Astrocyte (in vitro differentiated cells and primary cell): ENCODE results near the gene IER5. TPM values are rescaled to one million over a fixed set of nuclear protein-coding genes. Genes with fewer than 3 reads are reported as not detected.

ENCODE experiments used
- DNase-seq: peaks from one replicate; pipeline ENCODE4 v3.0.0-alpha.2; 2010; ENCODE audit warnings: low read depth
- FAIRE-seq: peaks from 2 replicates; lab custom pipeline; 2011; peaks lifted over from hg19 to GRCh38; lab: Jason Lieb, UNC
- H2AFZ ChIP-seq: 2 replicates; pipeline ENCODE4 v1.6.0; 2012; ENCODE audit warnings: low read depth, low read length, inconsistent platforms
- H3K27ac ChIP-seq: 2 replicates; pipeline ENCODE4 v1.5.1; 2011; ENCODE audit warnings: low read depth, low read length, inconsistent platforms
- H3K27me3 ChIP-seq: 2 replicates; pipeline ENCODE4 v1.6.0; 2011; ENCODE audit warnings: low read length, inconsistent platforms; ENCODE audit not compliant: insufficient read depth
- H3K36me3 ChIP-seq: 2 replicates; pipeline ENCODE4 v1.5.1; 2011; ENCODE audit warnings: low read length, inconsistent platforms; ENCODE audit not compliant: insufficient read depth
- H3K4me1 ChIP-seq: 2 replicates; pipeline ENCODE4 v1.5.1; 2011; ENCODE audit warnings: low read length, inconsistent platforms; ENCODE audit not compliant: insufficient read depth
- H3K4me2 ChIP-seq: 2 replicates; pipeline ENCODE4 v1.6.0; 2012; ENCODE audit warnings: low read length, inconsistent platforms
- H3K4me3 ChIP-seq: 2 replicates; pipeline ENCODE4 v1.5.1; 2011; ENCODE audit warnings: low read depth, mild to moderate bottlenecking, low read length, inconsistent platforms; ENCODE audit not compliant: insufficient read depth
- H3K79me2 ChIP-seq: 2 replicates; pipeline ENCODE4 v1.6.0; 2012; ENCODE audit warnings: mild to moderate bottlenecking, low read length, inconsistent platforms; ENCODE audit not compliant: insufficient read depth
- H3K9ac ChIP-seq: 2 replicates; pipeline ENCODE4 v1.6.0; 2012; ENCODE audit warnings: mild to moderate bottlenecking, low read length, inconsistent platforms
- H3K9me3 ChIP-seq: 2 replicates; pipeline ENCODE4 v1.5.1; 2012; ENCODE audit warnings: low read depth, mild to moderate bottlenecking, low read length, inconsistent platforms; ENCODE audit not compliant: insufficient read depth
- H4K20me1 ChIP-seq: 2 replicates; pipeline ENCODE4 v1.6.0; 2012; ENCODE audit warnings: low read length, inconsistent platforms; ENCODE audit not compliant: insufficient read depth
- H3K27ac Mint-ChIP-seq: one replicate; pipeline ENCODE4 v1.8.0; 2021; ENCODE audit warnings: mild to moderate bottlenecking, mixed read lengths; ENCODE audit not compliant: unreplicated experiment
- H3K27me3 Mint-ChIP-seq: one replicate; pipeline ENCODE4 v1.8.0; 2021; ENCODE audit warnings: low read depth, mixed read lengths; ENCODE audit not compliant: unreplicated experiment
- H3K36me3 Mint-ChIP-seq: one replicate; pipeline ENCODE4 v1.8.0; 2021; ENCODE audit warnings: low read depth, mixed read lengths; ENCODE audit not compliant: unreplicated experiment
- H3K4me1 Mint-ChIP-seq: one replicate; pipeline ENCODE4 v1.8.0; 2021; ENCODE audit warnings: low read depth, mixed read lengths; ENCODE audit not compliant: unreplicated experiment
- H3K4me3 Mint-ChIP-seq: one replicate; pipeline ENCODE4 v1.8.0; 2021; ENCODE audit warnings: mild to moderate bottlenecking, moderate library complexity, mixed read lengths; ENCODE audit not compliant: unreplicated experiment
- H3K9me3 Mint-ChIP-seq: one replicate; pipeline ENCODE4 v1.8.0; 2021; ENCODE audit warnings: mild to moderate bottlenecking, mixed read lengths; ENCODE audit not compliant: unreplicated experiment
- EZH2 ChIP-seq: IDR thresholded peaks from 2 replicates; pipeline ENCODE4 v1.6.1; 2012; ENCODE audit warnings: mild to moderate bottlenecking, low read length, inconsistent platforms; ENCODE audit not compliant: insufficient read depth
- total RNA-seq: library from RNA; stranded (reverse); gene quantifications from 2 replicates; pipeline ENCODE4 v1.2.1, GENCODE V29; 2021
- TF ChIP-seq, protein P1 (sequence below): IDR thresholded peaks from 2 replicates; pipeline ENCODE4 v1.5.1; 2011; ENCODE audit warnings: low read depth, mild to moderate bottlenecking, inconsistent platforms, low read length, moderate library complexity; ENCODE audit not compliant: insufficient read depth

IER5 gene
- total RNA-seq, 1 donor from 2014 or later = 28.3 TPM

DNA sequence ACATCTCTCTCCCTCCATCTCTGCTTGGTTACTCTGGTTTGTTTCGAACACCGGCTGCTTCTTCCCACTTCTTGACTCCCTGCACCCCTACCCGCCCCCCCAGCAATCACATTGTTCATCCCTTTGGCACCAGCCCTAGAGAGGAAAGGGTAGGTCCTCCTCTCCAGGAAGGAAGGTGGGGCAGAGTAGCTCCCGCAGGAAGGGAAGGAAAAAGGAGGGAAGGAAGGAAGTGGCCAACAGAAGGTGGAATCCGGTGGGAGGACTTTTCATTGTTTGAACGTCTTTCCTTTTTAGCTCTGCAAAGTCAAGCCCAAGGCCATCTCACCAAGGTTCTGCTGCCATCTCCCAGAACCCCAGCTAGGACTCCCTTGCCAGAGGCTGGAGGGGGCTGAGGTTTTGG, 18.0 kb downstream of the IER5 start:
- H3K27me3 ChIP-seq = no peaks in the 10 kb centered on the region
- H3K9me3 Mint-ChIP-seq = no peaks in the 10 kb centered on the region
- H3K4me3 ChIP-seq = no peak overlapping the region
- DNase-seq = no peak
- H3K9ac ChIP-seq = no peak overlapping the region
- no peak for FAIRE-seq
- H3K4me1 ChIP-seq = peaks cover 29% of the 10 kb centered on the region
- H3K79me2 ChIP-seq = no peaks in the 10 kb centered on the region
- H3K4me1 Mint-ChIP-seq = peaks cover 35% of the 10 kb centered on the region
- no peaks in the 10 kb centered on the region for H4K20me1 ChIP-seq
- H3K27me3 Mint-ChIP-seq = peaks cover 8% of the 10 kb centered on the region
- peak overlapping the region; percentile 4 for H3K27ac Mint-ChIP-seq
- no peaks in the 10 kb centered on the region for H3K36me3 Mint-ChIP-seq
- H3K36me3 ChIP-seq = no peaks in the 10 kb centered on the region
- no peak overlapping the region for H3K4me3 Mint-ChIP-seq
- H3K4me2 ChIP-seq = no peak overlapping the region
- no peak overlapping the region for H3K27ac ChIP-seq
- TF ChIP-seq, protein P1, sequence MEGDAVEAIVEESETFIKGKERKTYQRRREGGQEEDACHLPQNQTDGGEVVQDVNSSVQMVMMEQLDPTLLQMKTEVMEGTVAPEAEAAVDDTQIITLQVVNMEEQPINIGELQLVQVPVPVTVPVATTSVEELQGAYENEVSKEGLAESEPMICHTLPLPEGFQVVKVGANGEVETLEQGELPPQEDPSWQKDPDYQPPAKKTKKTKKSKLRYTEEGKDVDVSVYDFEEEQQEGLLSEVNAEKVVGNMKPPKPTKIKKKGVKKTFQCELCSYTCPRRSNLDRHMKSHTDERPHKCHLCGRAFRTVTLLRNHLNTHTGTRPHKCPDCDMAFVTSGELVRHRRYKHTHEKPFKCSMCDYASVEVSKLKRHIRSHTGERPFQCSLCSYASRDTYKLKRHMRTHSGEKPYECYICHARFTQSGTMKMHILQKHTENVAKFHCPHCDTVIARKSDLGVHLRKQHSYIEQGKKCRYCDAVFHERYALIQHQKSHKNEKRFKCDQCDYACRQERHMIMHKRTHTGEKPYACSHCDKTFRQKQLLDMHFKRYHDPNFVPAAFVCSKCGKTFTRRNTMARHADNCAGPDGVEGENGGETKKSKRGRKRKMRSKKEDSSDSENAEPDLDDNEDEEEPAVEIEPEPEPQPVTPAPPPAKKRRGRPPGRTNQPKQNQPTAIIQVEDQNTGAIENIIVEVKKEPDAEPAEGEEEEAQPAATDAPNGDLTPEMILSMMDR = no peak
- TF ChIP-seq EZH2 = no peak
- H3K9me3 ChIP-seq = no peaks in the 10 kb centered on the region
- no peak overlapping the region for H2AFZ ChIP-seq

DNA sequence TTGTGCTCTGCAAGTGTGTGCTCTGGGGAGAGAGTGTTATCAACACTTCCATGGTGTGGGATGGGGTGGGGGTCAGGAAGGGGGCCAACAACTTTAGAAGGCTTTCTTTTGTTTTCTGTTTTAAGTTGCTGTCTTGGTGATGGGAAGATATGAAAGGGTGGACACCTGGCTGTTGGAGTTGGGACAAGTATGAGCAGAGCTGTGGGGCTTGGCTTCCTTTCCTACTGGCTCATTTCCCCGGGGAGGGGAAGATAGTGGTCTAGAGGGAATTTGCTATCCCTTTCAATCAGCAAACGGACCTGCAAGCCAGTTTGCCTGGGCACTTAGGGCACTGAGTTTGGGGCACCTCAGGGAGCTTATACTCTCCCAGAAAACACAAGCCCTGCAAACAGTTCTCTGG, 19.2 kb downstream of the IER5 start:
- Histone ChIP-seq H3K4me3 (no peak overlapping the region), H3K9ac (no peak overlapping the region), H3K27me3 (no peaks in the 10 kb centered on the region), H4K20me1 (no peaks in the 10 kb centered on the region), H2AFZ (no peak overlapping the region), H3K9me3 (no peaks in the 10 kb centered on the region), H3K4me1 (peaks cover 33% of the 10 kb centered on the region), H3K27ac (no peak overlapping the region), H3K4me2 (no peak overlapping the region), H3K79me2 (no peaks in the 10 kb centered on the region), H3K36me3 (no peaks in the 10 kb centered on the region)
- H3K4me3 Mint-ChIP-seq = peak overlapping the region; percentile 27
- H3K4me1 Mint-ChIP-seq = peaks cover 38% of the 10 kb centered on the region
- FAIRE-seq = no peak
- no peaks in the 10 kb centered on the region for H3K36me3 Mint-ChIP-seq
- no peaks in the 10 kb centered on the region for H3K9me3 Mint-ChIP-seq
- DNase-seq = no peak
- peaks cover 8% of the 10 kb centered on the region for H3K27me3 Mint-ChIP-seq
- TF ChIP-seq, protein P1 = no peak
- no peak for TF ChIP-seq EZH2
- H3K27ac Mint-ChIP-seq = peak overlapping the region; percentile 41

DNA sequence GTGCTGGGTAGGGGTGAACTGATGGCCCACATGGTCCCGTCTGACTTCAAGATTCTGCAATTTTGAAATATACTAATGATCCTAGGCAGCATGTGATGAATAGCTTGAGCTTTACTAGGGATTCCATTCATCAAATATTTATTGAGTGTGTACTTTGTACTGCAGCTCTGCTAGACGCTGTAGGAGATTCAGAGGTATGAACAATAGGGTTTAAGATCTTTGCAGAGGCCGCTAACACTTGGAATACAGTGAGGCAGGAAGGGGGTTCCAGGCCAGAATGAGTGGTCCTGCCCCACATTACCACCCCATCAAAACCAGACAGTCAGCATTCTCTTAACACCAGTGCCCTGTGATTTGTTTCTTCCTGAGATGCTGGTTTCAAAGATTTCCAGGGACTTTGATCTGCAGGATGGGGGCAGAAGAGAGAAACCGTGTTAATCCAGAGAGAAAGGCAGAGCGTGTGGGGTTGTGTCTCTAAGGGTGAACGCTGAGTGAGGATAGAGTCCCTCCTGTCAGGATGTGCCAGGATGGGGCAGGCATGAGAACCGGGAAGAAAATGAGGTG, 19.9 kb downstream of the IER5 start:
- Histone ChIP-seq H3K27me3 (no peaks in the 10 kb centered on the region), H3K4me2 (no peak overlapping the region), H3K4me3 (no peak overlapping the region), H3K27ac (no peak overlapping the region), H3K36me3 (no peaks in the 10 kb centered on the region), H3K9ac (no peak overlapping the region), H2AFZ (no peak overlapping the region), H3K79me2 (no peaks in the 10 kb centered on the region), H3K9me3 (no peaks in the 10 kb centered on the region), H3K4me1 (peaks cover 40% of the 10 kb centered on the region), H4K20me1 (no peaks in the 10 kb centered on the region)
- H3K36me3 Mint-ChIP-seq = no peaks in the 10 kb centered on the region
- TF ChIP-seq, protein P1 = no peak
- TF ChIP-seq EZH2 = no peak
- no peak overlapping the region for H3K27ac Mint-ChIP-seq
- no peak overlapping the region for H3K4me3 Mint-ChIP-seq
- H3K9me3 Mint-ChIP-seq = no peaks in the 10 kb centered on the region
- FAIRE-seq = no peak
- H3K27me3 Mint-ChIP-seq = peaks cover 8% of the 10 kb centered on the region
- peaks cover 38% of the 10 kb centered on the region for H3K4me1 Mint-ChIP-seq
- DNase-seq = no peak
